Calu3 (cell line): Measurements from ENCODE around the gene FNDC7. TPM values are rescaled to one million over a fixed set of nuclear protein-coding genes. Genes with fewer than 3 reads are reported as not detected.
"Not testable (repeated sequence)": the region's sequence is repeated elsewhere in the genome, so short reads cannot be mapped to it uniquely, and the experiment has no call there.

Experiments
- BruUV-seq: library from RNA; stranded (reverse); fragments of 400-500 nt; replicated peaks from 2 replicates; lab custom pipeline; 2021; lab: Mats Ljungman, UMichigan
- CTCF ChIA-PET: fragments of 300-600 bp; sonication (Branson Sonifier 250); formaldehyde crosslinking; loops from one replicate; lab custom pipeline; 2022; ENCODE audit warnings: antibody characterized with exemption; lab: Charles Lee
- DNase-seq: peaks from one replicate; pipeline ENCODE4 v3.0.0; 2022
- H3K27ac Mint-ChIP-seq: one replicate; pipeline ENCODE4 v1.8.0; 2022; ENCODE audit warnings: mixed read lengths; ENCODE audit not compliant: unreplicated experiment
- H3K27me3 Mint-ChIP-seq: one replicate; pipeline ENCODE4 v1.8.0; 2022; ENCODE audit warnings: mixed read lengths; ENCODE audit not compliant: unreplicated experiment
- H3K36me3 Mint-ChIP-seq: one replicate; pipeline ENCODE4 v1.8.0; 2022; ENCODE audit warnings: mild to moderate bottlenecking, moderate library complexity, mixed read lengths; ENCODE audit not compliant: insufficient read depth, unreplicated experiment
- H3K4me1 Mint-ChIP-seq: one replicate; pipeline ENCODE4 v1.8.0; 2022; ENCODE audit warnings: mild to moderate bottlenecking, low read depth, mixed read lengths; ENCODE audit not compliant: unreplicated experiment
- H3K4me3 Mint-ChIP-seq: one replicate; pipeline ENCODE4 v1.8.0; 2022; ENCODE audit warnings: mild to moderate bottlenecking, low read depth, moderate library complexity, mixed read lengths; ENCODE audit not compliant: unreplicated experiment
- H3K9me3 Mint-ChIP-seq: one replicate; pipeline ENCODE4 v1.8.0; 2022; ENCODE audit warnings: low read depth, mixed read lengths; ENCODE audit not compliant: unreplicated experiment
- CTCF ChIP-seq: fragments of 200-600 bp; IDR thresholded peaks from one replicate; pipeline ENCODE4 v1.8.0; 2022; ENCODE audit warnings: antibody characterized with exemption; ENCODE audit not compliant: unreplicated experiment
- intact Hi-C: fragments of 100-400 bp; cut with micrococcal nuclease; formaldehyde crosslinking; loops from one replicate; pipeline ENCODE4 v1.10.0; 2022; ENCODE audit not compliant: unreplicated experiment
- total RNA-seq: library from RNA; stranded (reverse); gene quantifications from 2 replicates; pipeline ENCODE4 v1.2.3, GENCODE V29; 2022

FNDC7 gene
- total RNA-seq, 1 experiment from 2014 or later = not detected

DNA sequence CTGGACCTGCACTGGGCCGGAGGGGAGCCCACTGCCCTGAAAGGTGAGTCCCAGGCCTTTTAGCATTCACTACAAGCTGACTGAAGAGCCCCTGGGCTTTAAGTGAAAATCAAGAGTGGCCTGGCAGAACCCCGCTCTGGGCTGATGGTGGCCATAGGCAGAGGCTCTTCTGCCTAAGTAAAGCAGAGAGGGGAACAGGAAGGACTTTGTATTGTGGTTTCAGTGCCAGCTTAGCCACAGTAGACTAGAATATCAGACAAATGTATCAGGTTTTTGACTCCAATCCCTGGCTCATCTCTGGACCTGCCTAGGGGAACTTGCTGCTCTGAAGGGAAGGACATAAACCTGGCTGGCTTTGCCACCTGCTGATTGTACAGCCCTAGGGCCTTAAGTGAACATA is 41.6 kb upstream of the FNDC7 start:
- intact Hi-C loops = no loop called here

GRCh38 chr1:108678706-108679105 is 34.0 kb upstream of the FNDC7 start:
- H3K4me1 Mint-ChIP-seq = no peaks in the 10 kb centered on the region
- no peaks in the 10 kb centered on the region for H3K36me3 Mint-ChIP-seq
- CTCF ChIA-PET = no interaction called here
- no peaks in the 10 kb centered on the region for H3K9me3 Mint-ChIP-seq
- no TSS peak for BruUV-seq
- H3K27ac Mint-ChIP-seq = no peak overlapping the region
- no peaks in the 10 kb centered on the region for H3K27me3 Mint-ChIP-seq
- intact Hi-C loops = no loop called here
- H3K4me3 Mint-ChIP-seq = no peak overlapping the region
- TF ChIP-seq CTCF = no peak
- no peak for DNase-seq

More for the DNA sequence above, 41.6 kb upstream of the FNDC7 start:
- H3K36me3 Mint-ChIP-seq = no peaks in the 10 kb centered on the region
- no peaks in the 10 kb centered on the region for H3K4me1 Mint-ChIP-seq
- no peak overlapping the region for H3K4me3 Mint-ChIP-seq
- no peaks in the 10 kb centered on the region for H3K27me3 Mint-ChIP-seq
- TF ChIP-seq CTCF = no peak
- BruUV-seq = no TSS peak
- H3K27ac Mint-ChIP-seq = no peak overlapping the region
- peaks cover 2% of the 10 kb centered on the region for H3K9me3 Mint-ChIP-seq
- DNase-seq = no peak
- CTCF ChIA-PET = no interaction called here

DNA sequence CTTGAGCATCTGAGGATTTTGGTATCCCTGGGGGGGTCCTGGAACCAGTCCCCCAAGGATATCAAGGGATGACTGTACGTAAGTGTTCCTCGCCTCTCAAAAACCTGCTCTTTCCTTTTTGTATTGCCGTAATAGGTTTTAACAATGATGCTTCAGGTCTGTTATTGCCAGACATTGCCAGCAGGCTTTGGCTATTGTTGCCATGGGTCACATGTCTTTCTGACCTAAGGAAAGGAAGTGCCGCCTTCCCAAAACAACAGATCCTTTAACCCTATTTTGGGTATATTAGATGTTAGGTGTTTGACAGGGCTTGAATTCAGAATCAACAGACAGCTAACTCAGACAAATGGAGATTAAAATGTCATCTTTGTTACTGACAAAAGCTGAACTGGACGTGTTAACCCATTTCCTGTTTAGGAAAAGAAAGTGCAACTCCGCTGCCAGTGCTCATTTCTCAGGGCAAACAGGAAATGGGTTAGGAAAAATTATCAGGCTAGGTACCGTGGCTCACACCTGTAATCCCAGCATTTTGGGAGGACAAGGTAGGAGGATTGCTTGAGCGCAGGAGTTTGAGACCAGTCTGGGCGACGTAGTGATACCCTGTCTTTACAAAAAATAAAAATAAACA is 33.0 kb upstream of the FNDC7 start:
- TF ChIP-seq CTCF = no peak
- Mint-ChIP-seq H3K4me1 (no peaks in the 10 kb centered on the region), H3K4me3 (no peak overlapping the region), H3K36me3 (no peaks in the 10 kb centered on the region), H3K9me3 (no peaks in the 10 kb centered on the region), H3K27me3 (no peaks in the 10 kb centered on the region), H3K27ac (no peak overlapping the region)
- DNase-seq = no peak
- intact Hi-C loops = no loop called here
- BruUV-seq = no TSS peak
- CTCF ChIA-PET = no interaction called here

GRCh38 chr1:108681701-108682100 is 31.0 kb upstream of the FNDC7 start:
- H3K27ac Mint-ChIP-seq, H3K4me1 Mint-ChIP-seq, H3K4me3 Mint-ChIP-seq, H3K36me3 Mint-ChIP-seq, H3K9me3 Mint-ChIP-seq, intact Hi-C loops, BruUV-seq, H3K27me3 Mint-ChIP-seq: not testable (repeated sequence)
- CTCF ChIA-PET = interaction anchor here (1.6 kb wide), 1 partner anchor 11 kb away, joined by 6 read pairs; the partner anchor contains the start of gene PRPF38B
- DNase-seq = peak; percentile 11

DNA sequence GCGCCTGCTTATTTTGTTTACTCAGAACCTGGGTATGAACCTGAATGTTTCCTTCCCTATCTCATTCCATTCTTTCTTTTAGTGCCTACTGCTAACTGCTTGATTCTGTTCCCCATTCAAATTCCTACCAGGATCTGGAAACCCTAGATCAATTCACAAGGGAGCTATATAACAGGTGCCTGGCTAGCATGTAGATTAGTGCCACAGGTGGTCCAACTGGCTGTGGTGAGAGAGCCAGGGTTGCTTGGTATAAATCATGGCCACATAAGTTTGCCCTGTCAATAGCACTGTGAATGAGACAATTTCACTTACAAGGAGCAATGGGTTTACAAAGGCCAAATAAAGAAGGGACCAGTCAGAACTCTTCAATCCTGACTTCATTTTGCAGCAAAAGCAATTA is 27.2 kb upstream of the FNDC7 start:
- intact Hi-C loops = no loop called here
- H3K36me3 Mint-ChIP-seq = no peaks in the 10 kb centered on the region
- BruUV-seq = no TSS peak
- DNase-seq = no peak
- no peak overlapping the region for H3K27ac Mint-ChIP-seq
- CTCF ChIA-PET = no interaction called here
- TF ChIP-seq CTCF = no peak
- H3K9me3 Mint-ChIP-seq = no peaks in the 10 kb centered on the region
- peaks cover 3% of the 10 kb centered on the region for H3K4me1 Mint-ChIP-seq
- H3K27me3 Mint-ChIP-seq = no peaks in the 10 kb centered on the region
- no peak overlapping the region for H3K4me3 Mint-ChIP-seq
